CD4-positive, alpha-beta T cell treated with Interleukin-2 at 100 ng/mL for 4 hours (primary cell): ENCODE results near the gene HBA2.
"Not testable (repeated sequence)": the region's sequence is repeated elsewhere in the genome, so short reads cannot be mapped to it uniquely, and the experiment has no call there.

Experiments
- DNase-seq: peaks from one replicate; pipeline ENCODE4 v3.0.0-alpha.2; 2020; ENCODE audit warnings: low spot score

The HBA2 gene

DNA sequence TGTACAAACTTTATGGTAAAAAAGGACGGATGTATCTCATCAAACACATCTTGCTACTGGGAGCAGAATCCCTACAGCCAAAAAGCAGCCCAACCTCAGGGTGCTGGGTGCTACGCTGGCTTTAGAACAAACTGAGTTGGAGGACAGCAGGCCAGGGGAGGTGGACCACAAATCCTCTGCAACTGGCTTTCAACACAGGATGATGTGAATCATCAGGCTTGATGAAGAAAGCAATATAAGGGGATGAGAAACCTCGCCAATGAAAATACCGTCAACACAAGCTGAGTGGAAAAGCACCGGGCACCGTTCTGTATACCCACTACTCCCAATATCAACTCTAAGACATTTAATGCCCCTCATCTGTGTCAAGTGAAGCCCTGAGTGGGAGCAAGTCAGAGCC is 21.8 kb downstream of the HBA2 start:
- DNase-seq, result no peak

GRCh38 chr16:200388-200787 is 27.7 kb downstream of the HBA2 start:
- DNase-seq, result no peak

- DNase-seq, result no peak
These were observed 30.6 kb downstream of the HBA2 start for GRCh38 chr16:203246-203645.

DNA sequence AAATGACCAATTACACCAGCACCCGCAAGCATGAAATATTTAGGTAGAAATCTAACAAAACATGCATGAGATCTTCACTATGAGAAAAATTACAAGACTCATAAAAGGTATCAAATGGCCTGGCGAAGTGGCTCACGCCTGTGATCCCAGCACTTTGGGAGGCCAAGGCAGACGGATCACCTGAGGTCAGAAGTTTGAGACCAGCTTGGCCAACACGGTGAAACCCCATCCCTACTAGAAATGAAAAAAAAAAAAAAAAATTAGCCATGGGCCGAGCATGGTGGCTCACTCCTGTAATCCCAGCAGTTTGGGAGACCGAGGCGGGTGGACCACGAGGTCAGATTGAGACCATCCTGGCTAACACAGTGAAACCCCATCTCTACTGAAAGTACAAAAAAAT is 31.4 kb downstream of the HBA2 start:
- not testable (repeated sequence) for DNase-seq

- not testable (repeated sequence) for DNase-seq
These were observed 36.7 kb downstream of the HBA2 start for GRCh38 chr16:209359-209758.

GRCh38 chr16:211631-212180 is 39.0 kb downstream of the HBA2 start:
- not testable (repeated sequence) for DNase-seq

DNA sequence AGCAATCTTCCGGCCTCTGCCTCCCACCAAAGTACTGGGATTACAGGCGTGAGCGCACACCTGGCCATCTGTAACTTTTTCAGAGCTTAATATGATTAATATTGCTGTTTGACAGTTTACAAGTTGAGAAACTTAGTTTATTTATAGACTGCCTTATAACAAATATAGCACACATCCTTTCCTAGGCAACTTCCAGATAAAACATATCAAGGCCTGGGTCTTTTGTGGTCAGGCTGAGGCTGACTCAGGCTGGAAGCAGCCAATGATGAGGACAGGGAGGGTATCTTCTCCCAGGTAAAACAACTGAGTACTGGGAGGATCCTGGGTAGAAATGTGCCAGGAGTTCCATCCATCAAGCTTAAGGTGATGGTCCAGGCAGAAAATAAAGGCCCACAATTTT is 40.3 kb downstream of the HBA2 start:
- DNase-seq, result no peak

GRCh38 chr16:220021-220420 is 47.3 kb downstream of the HBA2 start:
- no peak for DNase-seq
